Endodermal cell (in vitro differentiated cells): ENCODE data around the gene ARHGAP26. TPM values are rescaled to one million over a fixed set of nuclear protein-coding genes. Genes with fewer than 3 reads are reported as not detected.
A peak's percentile ranks its signal among the peaks of the same experiment; 100 is the strongest.

Experiments used
- DNase-seq: peaks from one replicate; pipeline ENCODE4 v3.0.0-alpha.2; 2017
- H3K27ac ChIP-seq: 2 replicates; pipeline ENCODE4 v1.5.1; 2013; ENCODE audit warnings: mild to moderate bottlenecking, low read depth, low read length, moderate library complexity
- H3K27me3 ChIP-seq: 2 replicates; pipeline ENCODE4 v1.6.1; 2013; ENCODE audit warnings: mild to moderate bottlenecking, low read length, moderate library complexity; ENCODE audit not compliant: insufficient read depth, control insufficient read depth, poor library complexity, severe bottlenecking
- H3K36me3 ChIP-seq: 2 replicates; pipeline ENCODE4 v1.7.0; 2013; ENCODE audit warnings: mild to moderate bottlenecking, low read length, moderate library complexity; ENCODE audit not compliant: control insufficient read depth, insufficient read depth
- H3K4me1 ChIP-seq: one replicate; pipeline ENCODE4 v1.7.0; 2013; ENCODE audit warnings: low read length; ENCODE audit not compliant: control insufficient read depth, insufficient read depth
- H3K4me3 ChIP-seq: 2 replicates; pipeline ENCODE4 v1.5.1; 2013; ENCODE audit warnings: mild to moderate bottlenecking, low read length, moderate library complexity
- H3K9ac ChIP-seq: 2 replicates; pipeline ENCODE4 v1.6.1; 2013; ENCODE audit warnings: mild to moderate bottlenecking, low read length, moderate library complexity; ENCODE audit not compliant: poor library complexity, severe bottlenecking; ENCODE audit errors: extremely low read depth
- H3K9me3 ChIP-seq: 2 replicates; pipeline ENCODE4 v1.6.1; 2013; ENCODE audit warnings: mild to moderate bottlenecking, low read length, moderate library complexity; ENCODE audit not compliant: control insufficient read depth
- H3K27ac Mint-ChIP-seq: 2 replicates; pipeline ENCODE4 v1.8.0; 2020; ENCODE audit warnings: mixed read lengths
- H3K27me3 Mint-ChIP-seq: 2 replicates; pipeline ENCODE4 v1.8.0; 2021; ENCODE audit warnings: mild to moderate bottlenecking, mixed read lengths; ENCODE audit not compliant: insufficient read depth
- H3K36me3 Mint-ChIP-seq: 2 replicates; pipeline ENCODE4 v1.8.0; 2020; ENCODE audit warnings: low read depth, mixed read lengths
- H3K4me1 Mint-ChIP-seq: 2 replicates; pipeline ENCODE4 v1.8.0; 2020; ENCODE audit warnings: mixed read lengths
- H3K4me3 Mint-ChIP-seq: 2 replicates; pipeline ENCODE4 v1.8.0; 2020; ENCODE audit warnings: mild to moderate bottlenecking, moderate library complexity, mixed read lengths
- H3K9me3 Mint-ChIP-seq: 2 replicates; pipeline ENCODE4 v1.8.0; 2020; ENCODE audit warnings: mild to moderate bottlenecking, mixed read lengths
- CTCF ChIP-seq: fragments of 200-600 bp; sonication (generic); conservative IDR thresholded peaks from 2 replicates; pipeline ENCODE4 v1.5.0; 2021; ENCODE audit warnings: antibody characterized with exemption, mild to moderate bottlenecking
- WGBS, 2 experiments: methylation state at CpG; one replicate each; pipeline versions ENCODE4 v1.1.5 to v1.1.7; 2013; ENCODE audit warnings: missing lambda C conversion rate in 2 of 2, mixed read lengths in 1 of 2; ENCODE audit not compliant: insufficient coverage in 1 of 2, insufficient read length in 1 of 2; 5-methylcytosine and 5-hydroxymethylcytosine counted together
- total RNA-seq, 2 donors: library from RNA; stranded (reverse); fragmentation: NEBNext Ultra II Directional in 1 of 2; extraction: Animal tissue kit (Norgen Biotek cat#: 25700) in 1 of 2; gene quantifications; 2 replicates in 1 of 2; 3 replicates in 1 of 2; pipeline ENCODE4 v1.2.1, GENCODE V29; 2021

ARHGAP26 gene
- total RNA-seq, 2 donors from 2014 or later, result 49.2 to 60.5 TPM

GRCh38 chr5:143031781-143032580 lies 261.8 kb downstream of the ARHGAP26 start:
- Mint-ChIP-seq H3K27me3 (no peaks in the 10 kb centered on the region), H3K36me3 (no peaks in the 10 kb centered on the region), H3K4me3 (no peak overlapping the region), H3K4me1 (peaks cover 50% of the 10 kb centered on the region), H3K27ac (peak overlapping the region; percentile 76), H3K9me3 (no peaks in the 10 kb centered on the region)
- peaks cover 7% of the 10 kb centered on the region for H3K4me1 ChIP-seq
- H3K27ac ChIP-seq, result no peak overlapping the region
- H3K36me3 ChIP-seq, result no peaks in the 10 kb centered on the region
- 69 to 82% methylated on average over 9 to 13 of the region's 13 CpGs for WGBS, 2 experiments
- no peaks in the 10 kb centered on the region for H3K27me3 ChIP-seq
- H3K9ac ChIP-seq, result no peak overlapping the region
- no peak for TF ChIP-seq CTCF
- DNase-seq, result no peak
- H3K9me3 ChIP-seq, result no peaks in the 10 kb centered on the region
- H3K4me3 ChIP-seq, result no peak overlapping the region

DNA sequence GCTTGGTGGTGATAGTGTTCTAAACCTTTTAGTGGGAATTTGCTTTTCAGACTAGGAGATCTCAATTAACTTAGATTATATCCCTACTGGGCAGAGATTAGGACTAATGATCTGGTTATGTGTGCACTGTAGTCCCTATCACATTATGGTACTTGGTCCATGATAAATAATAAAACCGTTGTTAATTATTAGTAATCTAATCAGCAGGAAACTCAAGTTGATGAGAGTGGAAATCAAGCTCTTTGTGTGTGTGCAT lies 262.3 kb downstream of the ARHGAP26 start:
- Mint-ChIP-seq H3K27ac (peak overlapping the region; percentile 76), H3K9me3 (no peaks in the 10 kb centered on the region), H3K4me3 (no peak overlapping the region), H3K27me3 (no peaks in the 10 kb centered on the region), H3K4me1 (peaks cover 55% of the 10 kb centered on the region), H3K36me3 (no peaks in the 10 kb centered on the region)
- no peaks in the 10 kb centered on the region for H3K27me3 ChIP-seq
- no peak overlapping the region for H3K9ac ChIP-seq
- 85 to 100% methylated on average over 1 of the region's 1 CpG for WGBS, 2 experiments
- no peaks in the 10 kb centered on the region for H3K9me3 ChIP-seq
- H3K4me3 ChIP-seq, result no peak overlapping the region
- no peak for TF ChIP-seq CTCF
- peaks cover 10% of the 10 kb centered on the region for H3K4me1 ChIP-seq
- DNase-seq, result no peak
- H3K36me3 ChIP-seq, result no peaks in the 10 kb centered on the region
- no peak overlapping the region for H3K27ac ChIP-seq

DNA sequence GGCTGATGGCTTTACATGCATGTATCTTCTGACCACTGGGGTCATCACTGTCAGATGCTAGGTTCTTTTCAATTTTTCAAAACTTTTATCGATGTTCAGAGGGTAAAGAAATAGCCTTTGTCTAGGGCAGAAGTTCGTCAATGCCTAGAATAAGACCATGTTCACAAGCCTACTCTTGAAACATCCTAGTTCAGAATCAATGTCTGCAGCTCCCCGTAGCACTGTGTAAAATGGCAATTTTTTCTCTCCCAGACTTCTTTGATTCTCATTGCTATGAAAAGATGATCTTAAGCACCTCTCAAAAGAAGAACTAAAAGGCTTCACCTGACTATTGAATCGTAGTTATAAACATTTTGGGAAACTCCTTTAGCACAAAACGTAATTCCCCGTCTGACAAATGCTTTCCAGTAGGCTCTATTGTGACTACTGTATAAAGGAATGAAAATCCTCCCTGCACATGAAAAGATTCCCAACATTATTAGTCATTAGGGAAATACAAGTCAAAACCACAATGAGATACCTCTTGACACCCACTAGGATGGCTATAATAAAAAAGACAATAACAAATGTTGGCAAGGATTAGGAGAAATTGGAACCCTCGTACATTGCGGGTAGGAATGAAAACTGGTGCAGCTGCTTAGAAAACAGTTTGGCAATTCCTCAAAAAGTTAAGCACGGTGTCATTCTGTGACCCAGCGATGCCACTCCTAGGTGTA lies 263.5 kb downstream of the ARHGAP26 start:
- no peak overlapping the region for H3K27ac Mint-ChIP-seq
- Histone ChIP-seq H3K36me3 (no peaks in the 10 kb centered on the region), H3K9ac (no peak overlapping the region), H3K4me3 (no peak overlapping the region), H3K9me3 (no peaks in the 10 kb centered on the region), H3K4me1 (peaks cover 14% of the 10 kb centered on the region), H3K27ac (no peak overlapping the region), H3K27me3 (no peaks in the 10 kb centered on the region)
- TF ChIP-seq CTCF, result no peak
- H3K27me3 Mint-ChIP-seq, result no peaks in the 10 kb centered on the region
- peaks cover 64% of the 10 kb centered on the region for H3K4me1 Mint-ChIP-seq
- no peak for DNase-seq
- 79 to 86% methylated on average over 8 to 10 of the region's 10 CpGs for WGBS, 2 experiments
- H3K4me3 Mint-ChIP-seq, result no peak overlapping the region
- H3K9me3 Mint-ChIP-seq, result no peaks in the 10 kb centered on the region
- H3K36me3 Mint-ChIP-seq, result no peaks in the 10 kb centered on the region
